ENCODE measurements around the gene STOML2.

DNA sequence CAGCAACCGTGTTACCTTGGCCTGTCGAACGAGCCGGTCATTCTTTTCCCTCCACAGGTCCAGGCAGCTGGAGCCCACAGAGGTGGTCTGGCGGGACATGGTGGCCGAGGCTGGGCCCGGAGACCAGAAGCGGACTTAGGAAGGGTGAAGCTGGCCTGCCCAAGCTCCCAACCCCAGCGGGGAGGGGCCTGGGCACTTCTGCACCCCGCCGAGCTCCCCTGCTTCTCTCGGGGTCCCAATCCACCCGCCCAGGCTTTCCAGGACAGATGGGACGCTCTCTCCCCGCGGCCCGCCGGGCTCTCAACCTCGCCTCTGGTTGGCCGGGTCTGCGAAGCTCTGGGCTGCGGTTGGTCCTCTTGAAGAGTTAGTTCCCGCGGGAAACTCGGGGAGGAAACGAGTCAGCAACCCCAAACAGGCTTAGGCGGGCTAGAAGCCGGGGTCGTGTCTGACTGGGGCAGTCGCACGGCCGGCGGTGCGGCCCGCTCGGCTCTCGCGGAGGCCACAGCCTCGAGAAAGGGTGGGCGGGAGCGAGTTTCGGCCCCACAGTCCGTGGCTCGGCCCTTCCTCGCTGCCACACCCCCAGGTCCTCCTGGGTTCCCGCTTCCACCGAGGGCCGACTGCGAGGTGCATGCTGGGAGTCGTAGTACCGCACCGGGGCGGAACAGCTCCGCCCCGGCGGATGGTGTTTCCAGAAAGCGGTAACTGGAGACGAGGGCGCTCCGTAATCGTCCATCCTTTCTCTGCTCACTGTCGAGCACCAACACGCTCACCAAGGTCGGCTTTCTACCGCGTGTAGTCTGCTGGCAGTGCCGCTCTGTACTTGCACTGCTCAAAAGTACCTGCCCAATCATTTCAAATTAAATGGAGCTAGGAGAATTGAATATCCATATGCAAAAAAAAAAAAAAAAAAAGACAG, 23.2 kb downstream of the STOML2 start, which contains the start of gene FANCG:
- TF ChIP-seq POLR2AphosphoS5 (IDR thresholded peaks at IDR 0.05) (peak in 3 of 4 donors; percentile 63 to 84 (median 65)), EP300 (IDR thresholded peaks at IDR 0.05) (no peak)
- TF ChIP-seq, protein P1, sequence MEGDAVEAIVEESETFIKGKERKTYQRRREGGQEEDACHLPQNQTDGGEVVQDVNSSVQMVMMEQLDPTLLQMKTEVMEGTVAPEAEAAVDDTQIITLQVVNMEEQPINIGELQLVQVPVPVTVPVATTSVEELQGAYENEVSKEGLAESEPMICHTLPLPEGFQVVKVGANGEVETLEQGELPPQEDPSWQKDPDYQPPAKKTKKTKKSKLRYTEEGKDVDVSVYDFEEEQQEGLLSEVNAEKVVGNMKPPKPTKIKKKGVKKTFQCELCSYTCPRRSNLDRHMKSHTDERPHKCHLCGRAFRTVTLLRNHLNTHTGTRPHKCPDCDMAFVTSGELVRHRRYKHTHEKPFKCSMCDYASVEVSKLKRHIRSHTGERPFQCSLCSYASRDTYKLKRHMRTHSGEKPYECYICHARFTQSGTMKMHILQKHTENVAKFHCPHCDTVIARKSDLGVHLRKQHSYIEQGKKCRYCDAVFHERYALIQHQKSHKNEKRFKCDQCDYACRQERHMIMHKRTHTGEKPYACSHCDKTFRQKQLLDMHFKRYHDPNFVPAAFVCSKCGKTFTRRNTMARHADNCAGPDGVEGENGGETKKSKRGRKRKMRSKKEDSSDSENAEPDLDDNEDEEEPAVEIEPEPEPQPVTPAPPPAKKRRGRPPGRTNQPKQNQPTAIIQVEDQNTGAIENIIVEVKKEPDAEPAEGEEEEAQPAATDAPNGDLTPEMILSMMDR (IDR thresholded peaks at IDR 0.05): no peak

All from sigmoid colon (tissue), 4 donors.